SKM-1 treated with dmso at 0.1 percent for 144 hours (cell line): ENCODE results near the gene HRK.

ENCODE experiments used
- DNase-seq: peaks from one replicate; lab custom pipeline; 2025; ENCODE audit not compliant: unreplicated experiment; lab: John Stamatoyannopoulos, UW

The HRK gene

GRCh38 chr12:116874324-116874995 is 6.8 kb downstream of the HRK start:
- no peak for DNase-seq

GRCh38 chr12:116870306-116870705 is 10.9 kb downstream of the HRK start:
- no peak for DNase-seq

GRCh38 chr12:116867523-116867922 is 13.7 kb downstream of the HRK start:
- no peak for DNase-seq

GRCh38 chr12:116864371-116865160 is 16.7 kb downstream of the HRK start:
- no peak for DNase-seq

- DNase-seq, result no peak
Measured at GRCh38 chr12:116863275-116863767, 17.9 kb downstream of the HRK start.

- DNase-seq, result no peak
Measured at GRCh38 chr12:116862167-116862566, 19.1 kb downstream of the HRK start.

GRCh38 chr12:116861320-116861719 is 19.9 kb downstream of the HRK start:
- no peak for DNase-seq

- no peak for DNase-seq
Measured at GRCh38 chr12:116860263-116860662, 21.0 kb downstream of the HRK start.

GRCh38 chr12:116859079-116859478 is 22.2 kb downstream of the HRK start:
- no peak for DNase-seq

GRCh38 chr12:116856729-116857128 is 24.5 kb downstream of the HRK start:
- DNase-seq, result no peak

- no peak for DNase-seq
Measured at GRCh38 chr12:116855744-116856470, 25.3 kb downstream of the HRK start.

- DNase-seq, result no peak
Measured at GRCh38 chr12:116853507-116853906, 27.7 kb downstream of the HRK start.

GRCh38 chr12:116852303-116852702 is 28.9 kb downstream of the HRK start:
- no peak for DNase-seq

- DNase-seq, result no peak
Measured at GRCh38 chr12:116849216-116849615, 32.0 kb downstream of the HRK start.

- no peak for DNase-seq
Measured at GRCh38 chr12:116843085-116843484, 38.2 kb downstream of the HRK start.

- no peak for DNase-seq
Measured at GRCh38 chr12:116839287-116839830, 41.9 kb downstream of the HRK start.

GRCh38 chr12:116838365-116838764 is 42.9 kb downstream of the HRK start:
- no peak for DNase-seq

- no peak for DNase-seq
Measured at GRCh38 chr12:116837097-116837496, 44.1 kb downstream of the HRK start.

GRCh38 chr12:116835484-116835883 is 45.8 kb downstream of the HRK start:
- DNase-seq, result no peak

GRCh38 chr12:116833474-116833873 is 47.8 kb downstream of the HRK start:
- no peak for DNase-seq

- DNase-seq, result no peak
Measured at GRCh38 chr12:116832353-116832752, 48.9 kb downstream of the HRK start.
